ENCODE results near the gene GKN1.

DNA sequence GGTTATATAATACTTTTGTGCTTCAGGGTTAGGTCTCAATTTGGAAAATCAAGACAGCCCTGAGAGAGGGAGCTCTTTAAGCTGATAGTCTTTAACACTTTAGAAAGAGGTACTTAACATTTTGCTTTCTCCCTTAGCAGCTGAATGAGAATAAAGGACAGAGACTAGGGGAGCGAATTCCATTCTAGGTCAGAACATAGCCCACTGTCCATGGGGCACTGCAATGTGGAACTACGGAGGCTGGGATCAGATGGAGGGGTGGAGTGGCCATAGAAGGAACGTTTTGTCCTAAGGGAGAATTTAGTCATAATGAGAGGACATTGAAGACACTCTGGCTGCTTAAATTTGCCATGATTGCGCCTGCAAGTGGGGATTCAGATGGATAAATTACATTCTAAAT is 22.5 kb upstream of the GKN1 start:
- TF ChIP-seq POLR2AphosphoS5 (IDR thresholded peaks at IDR 0.05; ENCODE audit: low read depth, low read length) (no peak), POLR2A (IDR thresholded peaks at IDR 0.05; ENCODE audit: low read depth, low read length) (no peak)
